Suprapubic skin (tissue), 4 donors: ENCODE measurements around the gene PLEKHG4B.

Source experiments
- EP300 ChIP-seq: sonication (generic); formaldehyde crosslinking; IDR thresholded peaks from one replicate; pipeline ENCODE4 v1.6.1; 2017; ENCODE audit warnings: antibody characterized with exemption
- POLR2A ChIP-seq, 2 donors: fragments of 450-650 bp; IDR thresholded peaks; one replicate each; pipeline ENCODE4 v1.6.1; 2017; ENCODE audit warnings: antibody characterized with exemption in 2 of 2, mild to moderate bottlenecking in 2 of 2, moderate library complexity in 2 of 2
- POLR2AphosphoS5 ChIP-seq, 3 donors: sonication (generic); formaldehyde crosslinking; IDR thresholded peaks; one replicate each; pipeline ENCODE4 v1.6.1; 2017; ENCODE audit warnings: antibody characterized with exemption in 3 of 3
- TF ChIP-seq, protein P1 (sequence below), 2 donors: fragments of 200-600 bp in 1 of 2; fragments of 450-650 bp in 1 of 2; sonication (generic) in 1 of 2; IDR thresholded peaks; one replicate each; pipeline ENCODE4 v1.5.1; 2016 to 2019; ENCODE audit warnings: antibody characterized with exemption in 2 of 2, mild to moderate bottlenecking in 1 of 2, moderate library complexity in 1 of 2

DNA sequence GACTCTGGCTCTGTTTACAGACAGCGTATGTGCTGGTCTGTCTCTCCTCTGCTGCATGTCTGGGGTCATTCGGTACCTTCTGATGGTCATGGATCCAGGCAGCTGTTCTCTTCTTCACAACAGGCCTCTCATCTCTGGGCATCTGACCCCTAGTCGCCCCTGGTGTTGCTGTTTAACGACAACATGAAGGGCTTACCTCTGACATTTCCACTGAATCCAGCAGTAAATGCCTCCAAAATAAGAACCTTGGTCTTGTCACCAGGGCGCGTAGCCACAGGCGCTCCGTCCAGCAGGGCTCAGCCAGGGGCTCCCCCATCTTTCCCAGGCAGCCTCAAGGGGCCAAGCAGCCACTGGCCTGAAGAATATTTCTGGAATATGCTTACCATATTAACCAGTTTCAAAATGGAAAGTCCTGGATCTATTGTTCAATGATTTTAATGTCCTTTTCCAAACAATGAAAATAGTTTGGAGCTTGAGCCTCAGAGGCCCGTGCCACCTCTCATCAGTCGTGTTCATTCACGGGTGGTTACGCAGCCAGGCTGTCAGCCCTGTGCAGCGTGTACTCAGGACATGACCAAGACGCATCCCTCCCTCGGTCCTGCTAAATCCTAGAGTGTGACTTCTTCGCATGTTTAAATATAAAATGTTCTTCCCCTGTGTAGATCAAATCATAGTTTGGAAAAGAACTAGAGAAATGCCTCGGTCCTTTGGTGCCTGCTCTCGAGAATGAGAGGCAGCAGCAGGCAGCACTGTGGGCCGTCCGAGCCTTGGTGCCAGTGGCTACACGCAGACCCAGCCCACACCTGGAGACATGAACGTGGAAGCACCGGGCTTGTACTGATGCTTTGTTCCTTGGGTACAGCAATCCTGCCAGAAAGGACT is 69.2 kb downstream of the PLEKHG4B start:
- TF ChIP-seq, protein P1, sequence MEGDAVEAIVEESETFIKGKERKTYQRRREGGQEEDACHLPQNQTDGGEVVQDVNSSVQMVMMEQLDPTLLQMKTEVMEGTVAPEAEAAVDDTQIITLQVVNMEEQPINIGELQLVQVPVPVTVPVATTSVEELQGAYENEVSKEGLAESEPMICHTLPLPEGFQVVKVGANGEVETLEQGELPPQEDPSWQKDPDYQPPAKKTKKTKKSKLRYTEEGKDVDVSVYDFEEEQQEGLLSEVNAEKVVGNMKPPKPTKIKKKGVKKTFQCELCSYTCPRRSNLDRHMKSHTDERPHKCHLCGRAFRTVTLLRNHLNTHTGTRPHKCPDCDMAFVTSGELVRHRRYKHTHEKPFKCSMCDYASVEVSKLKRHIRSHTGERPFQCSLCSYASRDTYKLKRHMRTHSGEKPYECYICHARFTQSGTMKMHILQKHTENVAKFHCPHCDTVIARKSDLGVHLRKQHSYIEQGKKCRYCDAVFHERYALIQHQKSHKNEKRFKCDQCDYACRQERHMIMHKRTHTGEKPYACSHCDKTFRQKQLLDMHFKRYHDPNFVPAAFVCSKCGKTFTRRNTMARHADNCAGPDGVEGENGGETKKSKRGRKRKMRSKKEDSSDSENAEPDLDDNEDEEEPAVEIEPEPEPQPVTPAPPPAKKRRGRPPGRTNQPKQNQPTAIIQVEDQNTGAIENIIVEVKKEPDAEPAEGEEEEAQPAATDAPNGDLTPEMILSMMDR (IDR thresholded peaks at IDR 0.05): no peak
- no peak for TF ChIP-seq POLR2AphosphoS5 (IDR thresholded peaks at IDR 0.05)
- TF ChIP-seq POLR2A (IDR thresholded peaks at IDR 0.05): no peak
- TF ChIP-seq EP300: no peak
